ENCODE results near the gene NSF.
"Not testable (repeated sequence)": the region's sequence is repeated elsewhere in the genome, so short reads cannot be mapped to it uniquely, and the experiment has no call there.

Gene NSF

DNA sequence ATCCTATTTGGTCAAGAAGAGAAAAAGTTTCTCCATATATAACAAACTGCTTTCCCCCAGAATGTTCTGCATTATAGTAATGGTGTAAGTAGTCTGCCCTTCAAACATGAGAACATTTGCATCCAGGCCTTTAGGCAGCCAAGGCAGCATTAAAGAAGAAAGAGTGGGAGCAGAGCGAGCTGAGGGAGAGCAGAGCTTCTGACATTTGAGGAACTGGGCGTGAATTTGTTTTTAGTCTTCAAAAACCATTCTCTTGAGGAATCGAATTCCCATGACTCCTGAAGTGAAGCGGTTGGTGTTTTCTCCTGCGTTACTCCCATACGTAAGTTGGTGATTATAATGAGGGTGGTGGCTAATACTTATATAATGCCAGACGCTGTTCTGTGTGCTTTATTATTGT is 58.8 kb downstream of the NSF start:
- H3K4me3 ChIP-seq; DNase-seq; H3K4me1 ChIP-seq; intact Hi-C loops (cut with DNase I; ENCODE audit: low total_unique reads); H3K36me3 ChIP-seq; H3K27me3 ChIP-seq; H3K27ac ChIP-seq; H3K9me3 ChIP-seq: not testable (repeated sequence)

DNA sequence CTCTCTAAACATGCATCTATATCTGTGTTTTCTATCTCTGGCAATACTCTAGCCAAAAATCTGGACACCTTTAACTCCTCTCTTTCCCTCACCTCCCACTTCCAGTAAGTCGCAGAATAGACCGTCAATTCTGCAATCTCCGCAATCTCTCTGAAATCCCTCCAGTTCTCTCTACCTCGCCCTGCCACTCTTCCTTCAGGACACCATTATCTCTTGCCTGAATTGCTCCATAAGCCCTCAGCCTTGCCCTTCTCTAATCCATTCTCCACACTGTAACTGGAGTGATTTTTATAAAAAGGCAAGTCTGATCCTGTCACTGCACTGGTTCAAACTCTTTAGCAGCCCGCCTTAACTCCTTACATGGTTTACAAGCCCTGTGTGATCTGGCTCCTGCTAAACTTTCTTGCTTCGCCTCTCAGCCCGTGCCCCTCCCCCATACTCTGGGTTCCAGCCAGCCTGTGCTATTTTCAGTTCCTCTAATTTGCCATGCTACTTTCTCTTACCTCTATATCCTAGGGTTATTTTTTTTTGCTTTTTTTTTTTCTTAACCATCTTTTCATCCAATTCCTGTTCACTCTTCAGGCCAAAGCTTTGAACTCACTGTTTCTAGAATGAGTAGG is 61.7 kb downstream of the NSF start:
- H3K4me1 ChIP-seq; DNase-seq; H3K27me3 ChIP-seq; H3K27ac ChIP-seq; H3K4me3 ChIP-seq; intact Hi-C loops (cut with DNase I; ENCODE audit: low total_unique reads); H3K9me3 ChIP-seq; H3K36me3 ChIP-seq: not testable (repeated sequence)

GRCh38 chr17:46658235-46658634 is 67.8 kb downstream of the NSF start:
- H3K27me3 ChIP-seq; H3K36me3 ChIP-seq; H3K9me3 ChIP-seq; H3K4me3 ChIP-seq; H3K27ac ChIP-seq; H3K4me1 ChIP-seq; intact Hi-C loops (cut with DNase I; ENCODE audit: low total_unique reads); DNase-seq: not testable (repeated sequence)

- H3K27me3 ChIP-seq; H3K27ac ChIP-seq; H3K36me3 ChIP-seq; H3K4me1 ChIP-seq; intact Hi-C loops (cut with DNase I; ENCODE audit: low total_unique reads); H3K9me3 ChIP-seq; H3K4me3 ChIP-seq; DNase-seq: not testable (repeated sequence)
Observed at GRCh38 chr17:46659702-46660101, 69.2 kb downstream of the NSF start.

GRCh38 chr17:46663123-46663522 is 72.7 kb downstream of the NSF start:
- intact Hi-C loops (cut with DNase I; ENCODE audit: low total_unique reads); H3K9me3 ChIP-seq; H3K4me3 ChIP-seq; H3K4me1 ChIP-seq; DNase-seq; H3K36me3 ChIP-seq; H3K27ac ChIP-seq; H3K27me3 ChIP-seq: not testable (repeated sequence)

- intact Hi-C loops (cut with DNase I; ENCODE audit: low total_unique reads); H3K27ac ChIP-seq: not testable (repeated sequence)
Observed at GRCh38 chr17:46663552-46663951, 73.1 kb downstream of the NSF start.

GRCh38 chr17:46665969-46666368 is 75.5 kb downstream of the NSF start:
- H3K27ac ChIP-seq; H3K9me3 ChIP-seq; intact Hi-C loops (cut with DNase I; ENCODE audit: low total_unique reads); H3K27me3 ChIP-seq; H3K4me3 ChIP-seq; H3K36me3 ChIP-seq; H3K4me1 ChIP-seq: not testable (repeated sequence)
- peak in 1 of 2 donors; percentile 11 for DNase-seq

More at GRCh38 chr17:46663552-46663951, 73.1 kb downstream of the NSF start:
- H3K36me3 ChIP-seq, DNase-seq, H3K4me3 ChIP-seq, H3K27me3 ChIP-seq, H3K9me3 ChIP-seq, H3K4me1 ChIP-seq: not testable (repeated sequence)

- intact Hi-C loops (cut with DNase I; ENCODE audit: low total_unique reads); H3K9me3 ChIP-seq; H3K4me1 ChIP-seq; DNase-seq; H3K27me3 ChIP-seq; H3K36me3 ChIP-seq; H3K27ac ChIP-seq; H3K4me3 ChIP-seq: not testable (repeated sequence)
Observed at GRCh38 chr17:46670789-46671188, 80.3 kb downstream of the NSF start.

- H3K27ac ChIP-seq; H3K27me3 ChIP-seq; H3K4me1 ChIP-seq; H3K4me3 ChIP-seq; H3K36me3 ChIP-seq; H3K9me3 ChIP-seq; DNase-seq; intact Hi-C loops (cut with DNase I; ENCODE audit: low total_unique reads): not testable (repeated sequence)
Observed at GRCh38 chr17:46672777-46673176, 82.3 kb downstream of the NSF start.

GRCh38 chr17:46677819-46678218 is 87.3 kb downstream of the NSF start:
- H3K27me3 ChIP-seq; H3K36me3 ChIP-seq; H3K4me3 ChIP-seq; DNase-seq; H3K27ac ChIP-seq; intact Hi-C loops (cut with DNase I; ENCODE audit: low total_unique reads); H3K4me1 ChIP-seq; H3K9me3 ChIP-seq: not testable (repeated sequence)

- H3K36me3 ChIP-seq; H3K27ac ChIP-seq; H3K4me1 ChIP-seq; H3K4me3 ChIP-seq; DNase-seq; H3K9me3 ChIP-seq; H3K27me3 ChIP-seq; intact Hi-C loops (cut with DNase I; ENCODE audit: low total_unique reads): not testable (repeated sequence)
Observed at GRCh38 chr17:46683653-46684052, 93.2 kb downstream of the NSF start.

DNA sequence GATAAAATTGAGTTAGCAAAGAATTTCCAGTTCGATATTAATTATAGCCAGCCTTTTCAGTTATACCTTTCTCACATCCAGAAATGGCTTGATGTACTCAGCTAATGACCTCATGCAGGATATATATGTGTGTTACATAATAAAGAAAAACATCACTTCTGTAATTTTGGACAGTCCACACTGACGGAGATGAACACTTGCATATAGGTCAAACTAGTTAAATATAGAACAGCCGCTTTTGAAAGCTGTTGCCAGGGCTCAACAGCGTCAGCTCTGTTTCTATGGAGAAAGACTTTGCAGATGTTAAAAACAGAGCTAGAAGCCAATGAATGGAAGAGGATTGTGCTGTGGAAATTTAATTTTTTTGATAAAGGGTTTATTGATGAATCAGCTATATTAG is 94.8 kb downstream of the NSF start:
- H3K27me3 ChIP-seq; intact Hi-C loops (cut with DNase I; ENCODE audit: low total_unique reads); H3K4me1 ChIP-seq; H3K36me3 ChIP-seq; H3K9me3 ChIP-seq; H3K4me3 ChIP-seq; H3K27ac ChIP-seq; DNase-seq: not testable (repeated sequence)

DNA sequence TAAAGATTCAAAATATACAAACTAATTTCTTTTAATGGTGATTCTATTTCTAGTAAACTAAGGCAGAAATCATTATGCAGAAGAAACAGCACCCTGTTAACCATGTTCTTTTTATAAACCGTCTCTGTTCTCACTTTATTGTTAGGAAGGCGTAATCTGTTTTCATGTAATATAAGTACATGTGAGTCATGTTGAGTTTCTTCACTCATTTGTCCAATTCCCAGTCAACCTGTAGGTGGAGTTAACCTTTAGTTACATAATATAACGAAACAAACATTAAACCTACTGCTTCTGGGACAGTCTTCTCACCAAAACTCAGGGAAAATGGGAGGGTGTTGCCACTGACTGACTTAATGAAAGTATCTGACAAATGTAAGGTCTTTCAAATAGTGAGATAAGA is 101.7 kb downstream of the NSF start:
- DNase-seq; H3K36me3 ChIP-seq; H3K27ac ChIP-seq; H3K27me3 ChIP-seq; H3K4me3 ChIP-seq; H3K4me1 ChIP-seq; H3K9me3 ChIP-seq; intact Hi-C loops (cut with DNase I; ENCODE audit: low total_unique reads): not testable (repeated sequence)

DNA sequence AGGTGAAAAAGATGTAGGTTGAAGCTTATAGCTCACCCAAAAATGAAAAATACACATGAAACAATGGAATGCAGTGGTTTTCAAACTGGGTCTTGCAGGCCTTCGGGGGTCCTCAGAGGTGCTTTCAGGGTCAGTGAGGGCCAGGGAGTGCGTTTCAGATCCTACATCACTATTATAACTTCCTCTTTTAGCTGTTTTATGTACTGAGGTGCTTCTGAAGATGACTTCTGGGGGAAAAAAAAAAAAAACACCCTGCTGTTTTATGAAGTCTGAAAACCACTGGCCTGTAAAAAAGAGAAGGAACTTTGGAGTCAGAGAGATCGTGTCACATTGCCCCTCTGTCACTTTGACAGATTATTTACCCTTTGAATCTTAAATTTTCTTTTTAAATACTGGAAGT is 102.8 kb downstream of the NSF start:
- H3K9me3 ChIP-seq, DNase-seq: not testable (repeated sequence)

GRCh38 chr17:46696522-46696921 is 106.1 kb downstream of the NSF start:
- intact Hi-C loops (cut with DNase I; ENCODE audit: low total_unique reads); H3K4me3 ChIP-seq; H3K4me1 ChIP-seq; DNase-seq; H3K27ac ChIP-seq; H3K9me3 ChIP-seq; H3K36me3 ChIP-seq; H3K27me3 ChIP-seq: not testable (repeated sequence)

More for the DNA sequence above, 102.8 kb downstream of the NSF start:
- H3K27me3 ChIP-seq; H3K36me3 ChIP-seq; H3K4me1 ChIP-seq; intact Hi-C loops (cut with DNase I; ENCODE audit: low total_unique reads); H3K27ac ChIP-seq; H3K4me3 ChIP-seq: not testable (repeated sequence)
